GM18907 (cell line): ENCODE measurements around the gene PLA2G4E.

ENCODE experiments used
- ATAC-seq: cut with Tn5 transposase; IDR thresholded peaks from one replicate; pipeline ENCODE4 v1.9.1; 2021; ENCODE audit warnings: mild to moderate bottlenecking, moderate library complexity; ENCODE audit not compliant: unreplicated experiment

The PLA2G4E gene

DNA sequence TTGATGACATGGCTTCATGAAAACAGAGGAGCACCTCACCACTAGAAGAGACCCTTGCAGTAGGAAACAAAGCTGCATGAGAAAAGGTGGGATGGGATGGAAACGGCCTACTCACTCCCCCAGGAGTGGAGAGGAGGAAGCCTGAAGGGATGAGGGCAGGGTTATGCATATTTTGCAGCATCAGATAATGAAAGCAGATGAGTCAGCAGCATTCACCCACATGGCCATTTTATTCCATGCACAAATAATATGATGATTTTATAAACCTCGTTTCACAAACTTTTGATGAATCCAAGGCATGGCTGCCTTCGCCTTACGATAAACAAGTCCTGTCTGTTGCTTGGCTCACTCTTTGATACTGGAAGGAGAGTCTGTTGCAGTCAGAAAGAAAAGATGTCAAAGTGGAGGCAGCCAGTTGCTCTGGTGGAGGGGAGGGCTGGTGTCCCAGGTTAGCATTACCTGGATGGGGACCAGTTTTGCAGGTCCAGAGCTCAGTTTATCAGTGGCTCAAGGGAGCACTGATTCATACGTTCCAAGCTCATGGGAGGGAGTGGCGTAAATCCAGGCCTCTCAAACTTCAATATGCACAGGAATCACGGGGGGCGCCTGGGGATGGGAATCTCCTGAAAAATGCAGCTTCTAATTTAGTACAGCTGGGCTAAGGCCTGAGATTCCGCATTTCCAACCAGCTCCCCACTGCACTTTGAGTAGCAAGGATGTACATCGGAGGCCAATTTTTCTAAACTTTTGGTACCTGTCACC lies 39.3 kb downstream of the PLA2G4E start:
- ATAC-seq = no peak

DNA sequence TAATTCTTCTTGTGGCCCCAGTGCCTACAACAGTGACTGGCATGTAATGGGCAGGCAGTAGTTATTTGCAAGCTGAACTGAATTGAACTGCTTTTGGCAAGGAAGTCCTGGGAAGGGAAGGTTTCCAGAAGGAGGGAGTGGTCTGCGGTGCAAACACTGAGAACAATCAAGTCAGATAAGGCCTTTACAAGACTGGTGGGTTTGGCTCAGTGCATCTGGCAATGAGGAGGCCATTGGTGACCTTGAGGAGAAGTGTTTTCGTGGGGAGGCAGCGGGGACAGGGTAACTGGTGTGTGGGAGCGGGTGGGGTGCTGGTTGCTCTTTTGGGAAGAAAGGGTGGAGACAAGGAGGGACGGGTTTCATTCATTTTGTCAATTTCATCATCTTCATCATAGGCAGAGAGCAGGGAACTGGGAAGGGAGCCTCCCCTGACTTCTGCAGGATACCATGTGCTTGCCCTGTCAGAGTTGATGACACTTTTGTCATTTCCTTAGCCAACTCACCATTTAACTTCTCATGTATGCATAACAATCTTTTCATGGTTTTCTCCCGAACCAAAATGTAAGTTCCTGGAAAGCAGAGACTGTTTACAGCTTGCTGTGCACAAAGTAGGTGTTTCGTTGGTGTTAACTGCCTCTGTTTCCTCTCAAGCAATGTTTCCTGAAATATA lies 40.1 kb downstream of the PLA2G4E start:
- no peak for ATAC-seq

- ATAC-seq = no peak
Observed at GRCh38 chr15:41979493-41980266, 41.2 kb downstream of the PLA2G4E start.

- no peak for ATAC-seq
Observed at GRCh38 chr15:41978534-41978933, 42.3 kb downstream of the PLA2G4E start.

DNA sequence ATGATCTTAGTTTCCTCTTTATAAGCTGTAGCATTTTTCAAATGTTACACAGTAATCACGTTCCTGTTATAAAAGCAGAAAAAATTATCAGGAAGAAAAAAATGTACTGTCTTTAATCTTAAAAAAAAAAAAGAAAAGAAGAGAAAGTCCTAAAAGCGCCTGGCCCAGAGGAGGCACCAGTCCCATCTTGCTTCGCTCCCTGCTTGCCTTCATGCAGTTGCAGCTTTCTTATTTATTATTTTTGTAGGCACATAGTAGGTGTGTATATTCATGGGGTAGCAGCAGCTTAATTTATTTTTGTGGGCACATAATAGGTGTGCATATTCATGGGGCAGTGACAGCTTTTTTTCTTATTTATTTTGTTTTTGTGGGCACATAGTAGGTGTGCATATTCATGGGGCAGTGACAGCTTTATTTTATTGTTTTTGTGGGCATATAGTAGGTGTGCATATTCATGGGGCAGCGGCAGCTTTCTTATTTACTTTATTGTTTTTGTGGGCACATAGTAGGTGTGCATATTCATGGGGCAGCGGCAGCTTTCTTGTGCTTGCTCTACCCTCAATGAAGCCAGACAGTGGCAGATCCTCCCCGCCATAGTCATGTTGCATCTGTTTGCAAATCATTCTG lies 43.0 kb downstream of the PLA2G4E start:
- no peak for ATAC-seq

DNA sequence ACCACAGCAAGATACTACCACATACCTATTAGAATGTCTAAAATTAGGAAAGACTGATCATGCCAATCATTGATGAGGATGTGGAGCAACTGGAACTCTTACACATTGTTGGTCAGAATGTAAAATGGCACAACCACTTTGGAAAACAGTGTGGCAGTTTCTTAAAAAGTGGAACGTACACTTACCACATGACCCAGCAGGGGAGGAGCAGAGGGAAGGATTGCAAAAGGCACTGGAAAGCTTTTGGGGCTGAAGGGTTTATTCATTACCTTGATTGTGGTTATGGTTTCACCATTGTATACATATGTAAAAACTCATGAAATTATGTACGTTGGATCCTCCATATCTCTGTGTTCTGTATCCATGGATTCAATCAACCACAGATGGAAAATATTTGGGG lies 45.2 kb downstream of the PLA2G4E start:
- ATAC-seq = no peak

GRCh38 chr15:41974041-41974440 lies 46.8 kb downstream of the PLA2G4E start:
- ATAC-seq = no peak

DNA sequence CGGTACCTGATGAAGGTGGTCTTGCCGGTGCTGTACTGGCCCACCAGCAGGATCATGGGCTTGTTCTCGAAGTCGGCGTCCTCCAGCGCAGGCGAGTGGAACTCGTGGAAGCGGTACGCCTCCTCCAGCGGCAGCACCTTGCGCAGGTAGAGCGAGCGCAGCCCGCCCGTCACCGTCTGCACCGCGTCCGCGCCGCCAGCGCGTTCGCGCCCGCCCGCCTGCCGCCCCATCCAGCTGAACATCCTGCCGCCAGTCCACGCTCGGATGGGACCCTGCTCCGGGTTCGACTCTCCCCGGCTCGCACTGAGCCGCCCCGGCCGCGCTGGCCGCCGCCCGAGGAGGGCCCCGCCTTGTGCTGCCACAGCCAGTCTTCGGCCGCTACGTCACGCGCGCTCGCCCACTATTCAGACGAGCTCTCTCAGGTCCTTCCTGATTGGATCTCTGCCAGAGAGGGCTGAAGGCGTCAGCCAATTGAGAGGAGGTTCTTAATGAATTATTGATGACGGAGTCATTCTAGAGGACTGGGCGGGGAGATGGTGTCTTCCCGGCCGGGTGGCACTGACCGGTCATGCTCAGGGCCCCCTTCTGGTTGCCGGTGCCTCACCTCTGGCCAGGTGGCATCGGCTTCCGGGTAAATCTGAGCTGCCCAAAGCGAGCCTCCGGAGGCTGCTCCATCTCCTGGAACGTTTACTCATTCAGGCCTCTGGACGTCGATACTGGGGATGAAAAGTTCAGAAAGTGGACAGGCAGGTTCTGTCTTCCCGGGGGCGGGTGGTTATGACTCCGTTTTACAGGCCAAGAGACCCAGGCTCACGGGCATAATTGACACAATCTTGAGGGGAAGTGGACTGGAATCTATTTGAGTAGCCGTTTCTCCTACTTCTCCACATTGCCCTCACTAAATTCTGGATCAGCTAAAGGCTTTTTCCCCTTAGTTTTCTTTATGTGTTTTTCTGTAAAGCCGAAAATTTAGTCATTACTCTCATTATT lies 48.3 kb downstream of the PLA2G4E start, which contains the start of gene EHD4:
Gene EHD4 (minus strand): TSS at position 305 of the 990 bp plus-strand sequence. CDS start 63 bp downstream, at position 242.
- peak; percentile 78 for ATAC-seq

GRCh38 chr15:41971895-41972252 lies 49.0 kb downstream of the PLA2G4E start:
- ATAC-seq = peak; percentile 25

GRCh38 chr15:41971089-41971894 lies 49.5 kb downstream of the PLA2G4E start:
- peak; percentile 59 for ATAC-seq

DNA sequence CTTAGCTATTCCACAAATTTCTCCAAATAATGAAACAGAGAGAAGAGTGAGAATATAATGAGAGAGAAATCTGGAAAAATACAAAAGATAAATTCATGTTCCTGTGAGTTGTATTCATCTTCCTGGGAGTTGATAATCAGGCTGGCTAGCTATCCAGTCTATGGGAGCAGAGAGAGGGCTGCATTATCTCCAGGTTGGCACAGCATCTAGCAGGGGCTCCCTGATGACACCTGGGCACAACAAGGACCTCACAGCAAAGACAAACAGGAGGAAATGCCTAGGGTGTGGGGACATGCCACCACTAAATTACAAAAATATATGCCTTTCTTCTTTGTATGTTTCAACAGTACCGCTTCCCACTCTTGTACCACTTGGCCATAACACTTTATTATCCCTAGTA lies 50.4 kb downstream of the PLA2G4E start:
- ATAC-seq = no peak

DNA sequence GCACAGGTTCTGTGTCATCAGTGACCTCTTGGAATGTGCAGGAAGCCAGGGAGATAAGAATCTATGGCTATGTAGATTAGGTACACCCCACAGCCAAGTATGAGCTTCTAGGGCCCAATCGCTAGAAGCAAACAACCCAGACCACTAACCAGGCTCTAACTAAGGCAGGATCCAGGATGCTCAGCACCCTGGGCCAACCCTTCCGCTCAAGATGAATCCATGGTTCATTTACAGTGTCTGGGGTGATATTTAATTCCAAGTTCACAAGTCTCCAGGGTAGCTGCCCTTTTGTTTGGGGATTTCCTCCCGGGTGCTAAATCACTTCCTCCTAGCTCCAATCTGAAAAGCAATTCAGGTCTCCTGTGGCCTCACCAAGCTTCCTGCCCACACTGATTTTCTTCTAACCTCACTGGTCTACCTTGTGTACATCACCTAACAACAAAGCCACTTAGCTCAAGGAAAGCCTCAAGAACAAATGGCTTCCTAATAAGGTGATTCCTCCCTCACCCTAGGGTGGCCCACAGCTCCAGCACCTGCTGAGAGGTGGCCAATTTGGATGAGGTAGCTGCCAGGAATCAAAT lies 50.9 kb downstream of the PLA2G4E start:
- peak; percentile 24 for ATAC-seq

- no peak for ATAC-seq
Observed at GRCh38 chr15:41968701-41969100, 52.1 kb downstream of the PLA2G4E start.

DNA sequence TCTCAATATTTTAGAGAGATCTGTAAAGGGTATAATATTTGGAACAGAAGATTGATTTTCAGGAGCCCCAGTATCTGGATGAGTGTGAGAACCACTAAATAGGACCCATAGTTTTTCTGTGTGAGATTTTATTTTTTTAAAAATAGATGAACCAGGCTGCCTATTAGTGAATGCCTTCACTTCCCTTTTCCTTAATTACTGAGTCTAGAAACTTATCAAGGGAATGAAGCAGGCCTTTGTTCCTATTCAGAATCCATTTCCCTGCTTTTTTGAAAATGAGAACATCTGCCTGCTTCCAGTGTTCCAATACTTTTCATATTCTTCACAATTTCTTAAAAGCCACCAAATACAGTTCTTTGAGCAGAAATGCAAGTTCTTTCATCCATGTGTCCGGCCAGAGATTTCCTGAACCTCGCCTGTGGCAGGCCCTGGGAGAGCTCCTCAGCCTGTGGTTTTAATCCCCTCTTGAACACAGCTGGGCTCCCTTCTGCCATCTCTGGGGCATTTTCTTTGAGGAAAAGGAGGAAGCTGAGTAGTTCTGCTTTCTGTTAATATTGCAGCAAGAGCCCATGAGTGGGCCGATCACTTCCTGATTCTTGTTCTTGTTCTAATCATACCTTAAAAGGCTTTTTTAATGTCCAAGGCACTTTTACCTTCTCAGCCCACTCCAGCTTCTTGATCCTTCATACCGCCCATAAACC lies 53.2 kb downstream of the PLA2G4E start:
- no peak for ATAC-seq

- ATAC-seq = no peak
Observed at GRCh38 chr15:41966920-41967465, 53.8 kb downstream of the PLA2G4E start.

GRCh38 chr15:41966414-41966812 lies 54.4 kb downstream of the PLA2G4E start:
- ATAC-seq = no peak

DNA sequence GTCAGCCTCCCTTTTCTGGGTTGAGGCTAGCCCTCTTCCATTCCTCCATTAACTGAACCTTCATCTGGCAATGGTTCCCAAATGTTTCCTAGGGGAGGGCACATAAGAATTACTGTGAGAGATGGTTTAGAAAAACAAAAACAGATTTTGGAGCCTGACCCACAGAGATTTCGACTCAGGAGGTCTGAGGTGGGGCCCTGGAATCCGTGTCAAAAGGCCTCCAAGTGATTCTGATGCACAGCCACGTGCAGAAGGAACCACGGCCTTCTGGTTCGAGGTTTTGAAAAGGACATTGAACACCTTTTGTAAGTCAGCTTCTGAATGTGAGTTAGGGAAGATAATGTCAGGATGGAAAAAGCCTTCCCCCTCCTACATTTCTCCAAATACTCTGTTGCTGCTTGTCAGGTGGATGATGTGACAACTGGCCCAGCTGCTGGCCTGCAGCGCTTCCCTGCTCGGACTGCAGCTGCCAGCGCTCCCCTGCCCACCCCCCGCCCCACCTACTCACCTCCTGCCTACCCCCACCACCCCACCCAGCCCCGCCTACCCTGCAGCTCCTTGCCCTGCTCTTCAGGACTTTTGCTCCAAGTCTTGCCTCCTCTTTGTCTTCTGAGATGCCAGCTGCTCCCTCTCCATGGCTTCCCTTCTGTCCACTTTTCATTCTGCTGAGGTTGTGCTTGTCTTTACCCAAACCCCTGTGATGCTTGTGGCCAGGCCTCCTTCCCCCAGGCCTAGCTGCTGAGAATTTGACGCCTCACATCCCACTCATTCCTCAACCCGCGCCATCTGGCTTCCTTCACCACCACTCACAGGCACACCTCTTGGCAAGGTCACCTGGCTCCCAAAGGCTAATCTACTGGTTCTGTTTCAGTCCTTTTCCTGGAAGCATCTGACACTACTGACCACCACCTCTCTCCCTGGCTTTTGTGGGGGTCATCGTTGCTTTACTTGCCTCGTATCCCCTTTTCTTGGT lies 55.1 kb downstream of the PLA2G4E start:
- no peak for ATAC-seq
